Measurements from ENCODE around the gene CARNS1. TPM values are rescaled to one million over a fixed set of nuclear protein-coding genes. Genes with fewer than 3 reads are reported as not detected.

CARNS1 gene
- total and polyA plus RNA-seq, 9 of the 15 experiments (the other 6 are each of a cell fraction or from before 2014, with no cell fraction given): 0.01 to 0.18 (median 0.06) TPM; not detected in 3

DNA sequence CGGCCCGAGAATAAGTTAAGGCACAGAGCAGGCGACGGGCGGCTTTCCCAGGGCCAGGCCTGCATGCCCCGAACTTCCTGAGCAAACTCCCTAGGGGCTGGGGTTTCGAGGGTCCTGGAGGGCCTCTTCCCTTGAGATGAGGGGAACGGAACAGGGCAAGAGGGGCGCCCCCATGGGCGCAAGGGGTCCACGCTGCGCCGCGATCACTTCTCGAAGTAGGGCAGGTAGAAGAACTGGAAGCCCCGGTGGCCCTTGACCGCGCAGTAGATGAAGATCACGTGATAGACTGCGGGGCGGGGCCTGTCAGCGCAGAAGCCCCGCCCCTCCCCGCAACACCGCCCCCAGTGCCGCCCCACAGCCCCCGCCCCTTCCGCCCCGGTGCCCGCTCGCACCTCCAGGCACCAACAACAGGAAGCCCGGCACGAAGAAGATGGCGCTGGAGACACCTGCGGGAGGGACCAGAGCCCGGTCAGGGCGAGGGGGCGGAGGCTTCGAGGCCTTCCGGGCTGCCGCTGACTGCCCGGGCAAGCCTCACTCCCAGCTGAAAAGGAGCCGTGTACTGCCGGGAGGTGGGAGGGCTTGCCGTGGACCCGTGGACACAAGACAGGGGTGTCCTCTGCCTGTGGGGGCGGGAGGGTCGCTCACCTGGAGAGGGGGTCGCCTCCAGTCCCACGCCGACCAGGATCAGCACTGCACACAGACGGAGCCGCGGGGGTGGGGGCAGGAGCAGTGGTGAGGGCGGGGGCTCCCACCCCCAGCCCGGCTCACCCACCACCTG, 49.1 kb downstream of the CARNS1 start (continued):
- TF ChIP-seq REST (IDR thresholded peaks at IDR 0.05; ENCODE audit: borderline replicate concordance): peak; percentile 7; the same call in 1 of the 2 replicates
- no peak for TF ChIP-seq REST (CRISPR knock-in tag; IDR thresholded peaks at IDR 0.05; ENCODE audit: low read depth)
- peak; percentile 63 for TF ChIP-seq TAF9B (IDR thresholded peaks at IDR 0.05; ENCODE audit: partially characterized antibody)
- TF ChIP-seq, protein P1, sequence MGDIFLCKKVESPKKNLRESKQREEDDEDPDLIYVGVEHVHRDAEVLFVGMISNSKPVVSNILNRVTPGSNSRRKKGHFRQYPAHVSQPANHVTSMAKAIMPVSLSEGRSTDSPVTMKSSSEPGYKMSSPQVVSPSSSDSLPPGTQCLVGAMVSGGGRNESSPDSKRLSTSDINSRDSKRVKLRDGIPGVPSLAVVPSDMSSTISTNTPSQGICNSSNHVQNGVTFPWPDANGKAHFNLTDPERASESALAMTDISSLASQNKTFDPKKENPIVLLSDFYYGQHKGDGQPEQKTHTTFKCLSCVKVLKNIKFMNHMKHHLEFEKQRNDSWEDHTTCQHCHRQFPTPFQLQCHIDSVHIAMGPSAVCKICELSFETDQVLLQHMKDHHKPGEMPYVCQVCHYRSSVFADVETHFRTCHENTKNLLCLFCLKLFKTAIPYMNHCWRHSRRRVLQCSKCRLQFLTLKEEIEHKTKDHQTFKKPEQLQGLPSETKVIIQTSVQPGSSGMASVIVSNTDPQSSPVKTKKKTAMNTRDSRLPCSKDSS (IDR thresholded peaks at IDR 0.05; ENCODE audit: low read depth, partially characterized antibody): no peak
- TF ChIP-seq, protein P2, sequence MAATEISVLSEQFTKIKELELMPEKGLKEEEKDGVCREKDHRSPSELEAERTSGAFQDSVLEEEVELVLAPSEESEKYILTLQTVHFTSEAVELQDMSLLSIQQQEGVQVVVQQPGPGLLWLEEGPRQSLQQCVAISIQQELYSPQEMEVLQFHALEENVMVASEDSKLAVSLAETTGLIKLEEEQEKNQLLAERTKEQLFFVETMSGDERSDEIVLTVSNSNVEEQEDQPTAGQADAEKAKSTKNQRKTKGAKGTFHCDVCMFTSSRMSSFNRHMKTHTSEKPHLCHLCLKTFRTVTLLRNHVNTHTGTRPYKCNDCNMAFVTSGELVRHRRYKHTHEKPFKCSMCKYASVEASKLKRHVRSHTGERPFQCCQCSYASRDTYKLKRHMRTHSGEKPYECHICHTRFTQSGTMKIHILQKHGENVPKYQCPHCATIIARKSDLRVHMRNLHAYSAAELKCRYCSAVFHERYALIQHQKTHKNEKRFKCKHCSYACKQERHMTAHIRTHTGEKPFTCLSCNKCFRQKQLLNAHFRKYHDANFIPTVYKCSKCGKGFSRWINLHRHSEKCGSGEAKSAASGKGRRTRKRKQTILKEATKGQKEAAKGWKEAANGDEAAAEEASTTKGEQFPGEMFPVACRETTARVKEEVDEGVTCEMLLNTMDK (IDR thresholded peaks at IDR 0.05; ENCODE audit: borderline replicate concordance, insufficient read depth, low read depth, low read length, poor library complexity, severe bottlenecking): no peak
- TF ChIP-seq KDM4B (IDR thresholded peaks at IDR 0.05; ENCODE audit: borderline replicate concordance in 2 of 2, low read depth in 1 of 2): peak in 1 of 2 experiments; percentile 61; a peak in 1 of 4 replicates
- no peak for TF ChIP-seq ZZZ3 (IDR thresholded peaks at IDR 0.05)
- TF ChIP-seq CBX8 (IDR thresholded peaks at IDR 0.05; ENCODE audit: borderline replicate concordance, extremely low read depth, low read depth, low read length, poor library complexity, severe bottlenecking): no peak
- no peak for TF ChIP-seq SMARCA4 (IDR thresholded peaks at IDR 0.05)
- no peak for TF ChIP-seq NCOA2 (IDR thresholded peaks at IDR 0.05; ENCODE audit: partially characterized antibody in 2 of 2)
- no peak for TF ChIP-seq NUFIP1 (IDR thresholded peaks at IDR 0.05; ENCODE audit: partially characterized antibody)
- TF ChIP-seq ZBTB17 (CRISPR knock-in tag; IDR thresholded peaks at IDR 0.05): peak; percentile 43; the same call in 1 of the 2 replicates
- TF ChIP-seq JUNB (CRISPR knock-in tag; conservative IDR thresholded peaks at IDR 0.05): no peak
- no peak for TF ChIP-seq CBX3 (IDR thresholded peaks at IDR 0.05; ENCODE audit: borderline replicate concordance in 1 of 2, low read length in 2 of 2)
- no peak for TF ChIP-seq SNAPC5 (CRISPR knock-in tag; IDR thresholded peaks at IDR 0.05)

All from K562 (cell line).